PFSK-1 (cell line): ENCODE results near the gene SRRT.

ENCODE experiments used
- POLR2AphosphoS5 ChIP-seq: IDR thresholded peaks from 2 replicates; pipeline ENCODE4 v1.6.1; 2012; ENCODE audit warnings: low read depth, mild to moderate bottlenecking, control low read depth, low read length, moderate library complexity
- TF ChIP-seq, protein P1 (sequence below), 2 experiments: IDR thresholded peaks; 2 replicates each; pipeline versions ENCODE4 v1.6.1 to v1.8.0; 2011 to 2012; ENCODE audit warnings: low read depth in 2 of 2, low read length in 2 of 2, control low read depth in 1 of 2, inconsistent platforms in 1 of 2, mild to moderate bottlenecking in 1 of 2, moderate library complexity in 1 of 2; ENCODE audit not compliant: insufficient read depth in 1 of 2

DNA sequence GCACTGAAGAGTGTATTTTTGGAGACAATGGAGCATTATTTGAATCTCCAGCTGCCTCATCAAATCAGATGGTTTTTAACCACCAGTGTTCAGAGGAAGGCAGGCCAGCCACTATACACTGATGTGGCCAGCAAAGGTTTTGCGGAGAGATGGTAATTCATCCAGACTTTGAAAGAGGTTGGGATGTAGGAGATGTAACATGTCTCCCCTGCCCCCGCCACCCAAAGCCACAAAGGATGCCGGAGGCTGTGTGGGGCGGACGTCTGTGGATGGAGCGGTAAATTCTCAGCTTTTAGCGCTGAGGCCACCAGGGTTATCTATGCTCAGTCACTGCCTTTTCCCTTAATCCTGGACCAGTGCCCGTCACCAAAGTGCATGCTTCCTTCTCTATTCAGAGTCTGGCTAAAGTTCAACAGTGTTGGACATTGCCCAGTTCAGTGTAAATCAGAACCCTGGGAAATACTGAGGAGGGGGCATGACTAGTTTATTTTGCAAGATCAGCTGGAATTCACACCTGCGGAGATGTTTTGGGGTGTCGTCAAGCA is 11.4 kb upstream of the SRRT start:
- no peak for TF ChIP-seq POLR2AphosphoS5
- TF ChIP-seq, protein P1, sequence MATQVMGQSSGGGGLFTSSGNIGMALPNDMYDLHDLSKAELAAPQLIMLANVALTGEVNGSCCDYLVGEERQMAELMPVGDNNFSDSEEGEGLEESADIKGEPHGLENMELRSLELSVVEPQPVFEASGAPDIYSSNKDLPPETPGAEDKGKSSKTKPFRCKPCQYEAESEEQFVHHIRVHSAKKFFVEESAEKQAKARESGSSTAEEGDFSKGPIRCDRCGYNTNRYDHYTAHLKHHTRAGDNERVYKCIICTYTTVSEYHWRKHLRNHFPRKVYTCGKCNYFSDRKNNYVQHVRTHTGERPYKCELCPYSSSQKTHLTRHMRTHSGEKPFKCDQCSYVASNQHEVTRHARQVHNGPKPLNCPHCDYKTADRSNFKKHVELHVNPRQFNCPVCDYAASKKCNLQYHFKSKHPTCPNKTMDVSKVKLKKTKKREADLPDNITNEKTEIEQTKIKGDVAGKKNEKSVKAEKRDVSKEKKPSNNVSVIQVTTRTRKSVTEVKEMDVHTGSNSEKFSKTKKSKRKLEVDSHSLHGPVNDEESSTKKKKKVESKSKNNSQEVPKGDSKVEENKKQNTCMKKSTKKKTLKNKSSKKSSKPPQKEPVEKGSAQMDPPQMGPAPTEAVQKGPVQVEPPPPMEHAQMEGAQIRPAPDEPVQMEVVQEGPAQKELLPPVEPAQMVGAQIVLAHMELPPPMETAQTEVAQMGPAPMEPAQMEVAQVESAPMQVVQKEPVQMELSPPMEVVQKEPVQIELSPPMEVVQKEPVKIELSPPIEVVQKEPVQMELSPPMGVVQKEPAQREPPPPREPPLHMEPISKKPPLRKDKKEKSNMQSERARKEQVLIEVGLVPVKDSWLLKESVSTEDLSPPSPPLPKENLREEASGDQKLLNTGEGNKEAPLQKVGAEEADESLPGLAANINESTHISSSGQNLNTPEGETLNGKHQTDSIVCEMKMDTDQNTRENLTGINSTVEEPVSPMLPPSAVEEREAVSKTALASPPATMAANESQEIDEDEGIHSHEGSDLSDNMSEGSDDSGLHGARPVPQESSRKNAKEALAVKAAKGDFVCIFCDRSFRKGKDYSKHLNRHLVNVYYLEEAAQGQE (IDR thresholded peaks at IDR 0.05; ENCODE audit: insufficient read depth in 1 of 2, low read depth in 2 of 2, low read length in 2 of 2), result no peak
